Posterior vena cava (tissue), 2 donors: ENCODE results near the gene XIST. TPM values are rescaled to one million over a fixed set of nuclear protein-coding genes. Genes with fewer than 3 reads are reported as not detected.

Source experiments
- DNase-seq: peaks from one replicate; pipeline ENCODE4 v3.0.0-alpha.2; 2020; ENCODE audit warnings: low spot score
- intact Hi-C, 2 donors: fragments of 100-400 bp; cut with DNase I; formaldehyde crosslinking; loops; one replicate each; pipeline versions ENCODE4 v1.14.1 to v1.14.2; 2022 to 2023
- total RNA-seq, 2 donors: library from RNA; stranded (reverse); fragmentation: NEBNext Ultra II Directional; extraction: Animal tissue kit (Norgen Biotek cat#: 25700); gene quantifications; one replicate each; pipeline ENCODE4 v1.2.1, GENCODE V29; 2021
- donor health status: DM: yes; HTN: yes; CAD: no.
- donor health status: DM: yes; HTN: yes; CAD: no.

Gene XIST
- total RNA-seq, 2 donors from 2014 or later, result 196 to 243 TPM

DNA sequence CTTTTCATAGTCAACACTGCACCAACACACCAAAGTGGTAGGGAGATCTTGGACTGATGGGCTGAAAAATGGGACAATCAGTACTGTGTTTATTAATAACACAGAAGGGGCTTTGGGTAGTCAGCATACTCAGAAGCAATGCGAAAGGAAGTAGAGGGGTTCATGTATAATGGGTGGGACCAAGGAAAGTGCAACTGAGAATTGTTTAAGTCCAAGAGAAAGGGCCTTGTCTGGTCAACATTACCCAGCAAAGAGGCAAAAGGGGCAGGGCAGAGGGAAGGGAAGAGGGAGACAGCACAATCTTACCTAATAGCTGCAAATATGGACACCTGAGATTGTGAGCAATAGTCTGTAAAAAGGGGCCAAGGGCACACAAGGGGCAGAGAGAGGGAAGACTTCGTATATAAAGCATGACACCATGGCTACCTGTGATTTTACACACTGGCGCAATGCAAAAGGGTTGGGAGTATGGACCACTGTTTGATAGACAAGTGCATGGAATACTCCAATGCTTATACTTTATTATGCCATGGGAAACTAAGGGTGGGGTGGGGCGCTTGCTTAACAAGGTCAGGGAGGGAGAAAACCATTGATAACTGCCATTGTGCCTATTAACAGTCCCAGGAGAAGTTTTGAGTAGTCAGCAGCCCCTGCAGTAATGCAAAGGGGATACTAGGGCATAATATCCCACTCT, 9.8 kb downstream of the XIST start:
- intact Hi-C loops, result no loop called here
- DNase-seq, result no peak

DNA sequence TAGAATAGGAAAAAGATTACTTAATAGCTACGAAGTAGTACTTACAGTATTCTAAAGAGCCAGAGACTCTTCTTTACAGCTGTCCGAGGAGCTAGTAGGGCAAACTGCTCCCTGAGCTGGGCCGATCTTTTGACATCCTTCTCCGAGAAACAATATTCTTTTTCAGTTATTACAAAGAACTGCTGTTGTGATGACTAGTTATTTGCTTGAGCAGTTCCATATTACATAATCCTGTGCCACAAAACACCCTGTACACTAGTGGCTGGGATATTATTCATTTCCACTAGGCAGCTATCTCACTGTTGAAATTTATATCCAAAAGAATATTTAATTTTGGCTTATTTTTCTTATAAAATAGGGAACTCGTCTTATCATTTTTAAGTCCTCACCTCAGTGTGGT, 11.2 kb downstream of the XIST start:
- DNase-seq, result no peak
- intact Hi-C loops, result no loop called here

DNA sequence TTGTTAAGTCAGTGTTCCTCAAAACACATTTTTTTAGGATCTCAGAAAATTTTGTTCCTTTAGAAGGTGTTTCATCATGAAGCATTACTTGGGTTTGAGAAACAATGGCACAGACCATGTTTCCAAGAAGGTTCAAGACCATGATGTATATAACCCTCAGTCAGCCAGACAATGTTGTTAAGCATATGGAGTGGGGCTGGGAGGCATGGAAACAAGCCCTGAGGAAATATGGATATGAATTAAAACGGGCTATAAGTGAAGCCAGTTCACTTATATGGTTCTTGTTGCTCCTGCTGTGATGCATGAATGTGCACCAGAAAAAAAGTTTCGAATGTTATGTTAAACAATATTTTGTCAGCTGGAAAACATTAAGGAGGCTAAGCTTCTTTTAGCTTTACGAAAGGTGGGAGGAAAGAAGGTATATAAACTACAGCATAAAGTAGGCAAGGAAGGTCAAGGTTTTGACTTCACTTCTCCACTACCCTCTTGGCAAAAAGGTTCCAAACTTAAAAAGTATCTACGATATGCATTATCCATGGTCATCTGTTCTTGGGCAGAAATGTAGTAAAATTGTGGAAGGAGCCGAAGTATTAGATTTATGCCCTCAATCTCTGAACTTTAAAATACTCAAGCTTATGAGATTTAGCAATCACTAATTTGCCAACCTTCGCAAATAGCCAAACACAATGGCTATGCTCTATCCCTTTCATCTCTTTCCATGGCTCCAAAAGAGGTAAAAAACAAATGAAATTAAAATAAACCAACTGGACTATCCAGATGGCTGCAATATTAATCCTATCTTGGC, 12.2 kb downstream of the XIST start:
- no peak for DNase-seq
- intact Hi-C loops, result no loop called here

DNA sequence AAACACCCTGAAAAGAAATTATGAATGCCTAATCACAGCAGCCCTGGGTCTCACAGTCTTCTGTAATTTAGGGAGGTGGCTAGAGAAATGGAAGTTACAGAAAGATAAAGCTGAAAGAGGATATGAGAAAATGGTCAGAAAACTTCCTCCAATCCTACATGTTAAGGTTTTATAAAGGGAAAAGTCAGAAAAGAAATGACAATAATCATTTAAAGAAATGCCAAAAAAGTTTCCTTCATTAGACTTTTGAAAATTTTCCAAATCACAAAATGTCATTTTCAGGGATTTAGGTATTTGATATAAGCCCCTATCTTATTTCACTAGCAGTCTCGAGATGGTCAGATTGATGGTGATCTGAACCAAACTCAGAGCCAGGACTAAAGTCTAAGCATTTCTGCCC, 13.4 kb downstream of the XIST start:
- no peak for DNase-seq
- intact Hi-C loops, result no loop called here

DNA sequence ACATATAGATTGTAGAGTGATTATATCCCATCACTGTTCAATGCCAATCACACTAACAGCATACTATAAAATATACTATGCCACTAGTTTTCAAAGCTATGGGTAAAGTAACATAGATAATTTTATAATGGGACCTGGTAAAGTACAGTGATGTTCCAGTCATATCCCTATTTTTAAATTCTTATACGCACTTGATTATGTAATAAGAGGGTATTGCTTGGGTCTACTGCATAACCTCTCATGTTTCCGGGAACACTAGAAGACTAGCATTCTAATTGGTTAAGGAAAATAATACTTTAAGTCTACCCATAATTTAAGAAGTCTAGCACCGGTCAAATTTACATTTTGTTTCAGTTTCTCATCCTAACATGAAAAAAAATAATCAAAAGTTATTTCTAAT, 14.4 kb downstream of the XIST start:
- DNase-seq, result no peak
- intact Hi-C loops, result no loop called here

DNA sequence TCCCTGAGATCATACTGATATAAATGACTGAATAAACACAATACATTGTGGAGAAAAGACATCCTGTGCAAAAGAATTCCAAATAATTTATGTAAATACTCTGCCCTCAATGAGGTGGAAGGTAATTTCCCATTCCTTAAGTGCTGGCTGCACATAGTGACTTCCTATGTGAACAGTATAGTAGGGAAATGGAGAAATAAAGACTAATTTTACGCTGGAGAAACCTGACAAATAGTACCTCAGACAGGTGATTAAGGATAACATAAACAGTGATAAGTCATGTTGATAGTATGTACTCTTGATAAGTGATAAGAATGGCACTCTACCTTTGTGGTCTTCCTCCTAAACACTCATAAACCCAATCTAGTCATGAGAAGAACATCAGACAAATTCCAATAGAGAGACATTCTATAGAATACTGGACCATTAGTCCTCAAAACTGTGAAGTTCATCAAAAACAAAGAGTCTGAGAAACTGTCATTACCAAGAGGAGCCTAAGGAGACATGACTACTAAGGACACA, 15.5 kb downstream of the XIST start:
- intact Hi-C loops, result no loop called here
- no peak for DNase-seq

DNA sequence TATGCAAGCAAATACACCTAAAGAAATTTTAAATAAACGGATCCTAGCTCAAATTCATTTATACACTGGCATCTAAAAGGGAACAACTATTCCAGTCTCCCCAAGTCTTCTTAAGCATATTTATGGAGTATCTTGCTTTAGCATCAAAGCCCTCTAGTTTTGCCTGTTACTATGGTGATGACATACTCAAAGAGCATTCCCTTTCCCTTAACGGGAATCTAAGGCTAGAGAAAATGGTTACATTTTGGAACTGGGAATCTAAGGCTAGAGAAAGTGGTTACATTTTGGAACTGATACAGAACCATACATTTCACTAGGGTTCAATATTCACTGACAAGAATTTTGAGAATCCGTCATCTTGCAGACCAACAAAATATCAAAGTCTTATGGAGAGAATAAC, 18.3 kb downstream of the XIST start:
- DNase-seq, result no peak
- intact Hi-C loops, result no loop called here

DNA sequence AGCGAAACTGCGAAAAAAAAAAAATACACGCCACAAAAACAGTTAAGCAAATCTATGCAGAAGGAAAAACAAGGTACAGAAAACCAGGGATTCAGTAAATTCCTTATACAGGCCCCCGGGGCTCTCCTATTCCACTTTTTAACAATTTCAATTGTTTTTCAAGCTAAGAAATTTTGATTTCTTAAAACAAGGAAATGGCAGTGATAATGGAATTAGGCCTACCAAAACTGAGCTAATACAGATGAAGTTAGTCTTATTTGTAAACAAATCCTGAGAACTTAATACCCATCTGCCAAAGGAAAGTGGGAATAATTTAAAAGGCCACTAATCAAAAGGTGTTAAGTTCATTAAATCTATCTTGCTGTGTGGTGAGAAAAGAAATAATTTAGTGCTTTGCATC, 20.2 kb downstream of the XIST start:
- intact Hi-C loops, result no loop called here

DNA sequence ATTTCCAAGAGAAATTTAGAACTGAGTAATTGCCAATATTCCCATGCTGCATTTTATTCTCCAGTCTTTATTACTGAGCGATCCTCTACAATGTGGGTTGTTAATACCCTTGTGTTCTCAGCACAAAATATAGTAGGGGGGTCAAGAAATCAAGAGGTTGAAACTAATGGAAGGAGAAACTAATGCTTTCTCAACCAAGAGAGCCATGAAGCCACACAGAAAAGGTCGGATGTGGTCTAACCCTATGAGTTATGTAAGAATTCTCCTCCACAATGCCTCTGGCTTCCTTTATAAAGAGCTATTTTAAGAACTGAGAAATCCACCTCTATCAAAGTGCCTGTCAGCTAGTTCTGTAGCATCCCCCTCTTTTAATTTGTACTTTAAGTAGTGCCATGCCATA, 21.0 kb downstream of the XIST start:
- no peak for DNase-seq
- intact Hi-C loops, result no loop called here

More for the DNA sequence above, 20.2 kb downstream of the XIST start:
- no peak for DNase-seq

DNA sequence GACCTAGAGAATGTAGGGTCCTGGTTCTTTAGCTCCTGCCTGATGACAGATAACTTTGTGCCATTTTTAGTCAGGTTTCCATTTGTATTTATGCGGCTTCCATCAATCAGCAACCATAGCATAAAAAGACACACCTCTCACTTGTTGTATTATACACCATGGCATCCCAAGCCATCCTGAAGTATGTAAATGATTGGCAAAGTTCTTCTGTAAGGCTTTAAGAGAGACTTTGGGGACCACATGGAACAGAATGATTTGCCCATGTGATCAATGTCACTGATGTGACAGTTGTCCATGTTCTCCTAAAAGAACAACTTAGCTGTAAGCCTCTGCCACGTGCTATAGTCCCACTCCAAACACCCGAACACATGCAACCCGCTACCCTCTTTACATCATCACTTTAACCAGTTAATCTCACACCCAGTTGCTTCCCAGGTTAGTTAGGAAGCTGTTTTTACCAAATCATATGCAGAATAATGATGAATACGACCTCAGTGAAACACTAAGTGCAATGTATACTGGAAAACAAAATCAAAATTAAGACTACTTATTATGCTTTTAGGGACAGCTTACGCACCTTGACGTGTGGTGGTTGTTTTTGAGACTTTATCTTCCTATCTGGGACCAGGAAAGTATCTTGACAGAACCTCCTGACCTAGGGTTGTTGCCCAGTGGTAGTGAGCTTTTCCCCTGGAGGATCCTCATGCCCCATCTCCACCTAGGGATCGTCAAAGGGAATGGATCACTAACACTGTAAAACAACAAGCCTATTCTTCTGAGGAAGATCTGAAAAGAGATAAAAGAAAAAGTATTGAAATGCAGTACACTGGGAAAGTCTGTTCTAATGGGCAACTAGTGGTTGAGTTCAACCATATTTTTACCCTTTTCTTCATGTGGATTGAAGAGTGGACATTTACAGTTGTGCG, 21.8 kb downstream of the XIST start:
- intact Hi-C loops, result no loop called here
- no peak for DNase-seq

DNA sequence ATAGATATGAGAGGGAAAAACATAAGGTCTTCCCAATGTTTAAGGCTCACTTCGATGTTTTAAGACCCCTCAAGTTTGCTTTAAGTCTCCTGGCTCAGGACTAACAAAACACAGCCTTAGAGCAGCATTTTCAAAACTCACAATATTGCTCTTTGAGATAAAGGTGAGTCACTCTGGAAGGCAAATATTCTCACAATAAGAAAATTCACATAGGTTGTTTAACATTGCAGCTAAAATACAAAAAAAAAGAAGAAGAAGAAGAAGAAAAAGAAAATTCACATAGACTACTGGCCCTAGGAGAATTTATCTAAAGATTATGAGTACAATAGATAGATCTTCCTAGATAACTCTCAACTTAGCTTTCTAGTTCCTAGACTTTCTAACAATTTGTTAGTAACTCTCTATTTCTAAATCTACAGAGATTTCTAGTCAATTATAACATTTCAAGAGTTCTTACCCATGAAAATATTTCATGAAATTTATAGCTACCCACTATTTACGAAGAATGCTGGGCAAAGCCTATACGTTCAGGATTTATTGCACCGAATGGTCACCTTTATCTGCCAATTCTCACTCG, 22.5 kb downstream of the XIST start:
- DNase-seq, result no peak
- intact Hi-C loops, result no loop called here

DNA sequence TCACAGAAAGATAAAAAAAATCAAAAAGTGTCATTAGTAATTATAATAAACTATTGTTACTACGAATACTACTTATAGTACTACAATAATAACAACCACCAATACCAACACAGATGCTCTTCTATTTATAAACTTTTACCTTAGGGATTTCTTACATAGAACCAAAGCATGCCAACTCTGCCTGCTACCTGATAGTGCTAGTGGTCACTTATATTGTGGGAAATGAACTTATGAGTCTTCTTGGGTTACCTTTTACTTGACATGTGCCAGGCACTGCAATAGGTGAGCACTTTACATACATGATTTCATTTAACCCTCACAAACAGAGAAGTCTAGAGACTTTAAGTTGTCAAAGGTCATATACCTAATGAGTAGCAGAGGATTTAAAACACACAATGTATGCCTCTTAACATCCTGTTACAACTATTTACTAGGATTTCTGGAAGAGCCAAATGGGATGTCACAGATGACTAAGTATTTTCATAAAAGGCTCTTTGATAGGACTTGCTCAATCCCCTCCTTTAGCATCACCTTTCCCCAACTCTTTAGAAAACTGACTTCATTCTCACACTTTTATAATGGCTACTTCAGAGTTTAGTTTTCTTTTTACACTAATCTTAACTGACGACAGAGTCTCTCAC, 24.3 kb downstream of the XIST start:
- intact Hi-C loops, result loop anchor here in 1 of 2 donors (1.0 kb wide), 1 partner anchor 19 kb away; no protein-coding TSS in a partner anchor
- DNase-seq, result no peak

DNA sequence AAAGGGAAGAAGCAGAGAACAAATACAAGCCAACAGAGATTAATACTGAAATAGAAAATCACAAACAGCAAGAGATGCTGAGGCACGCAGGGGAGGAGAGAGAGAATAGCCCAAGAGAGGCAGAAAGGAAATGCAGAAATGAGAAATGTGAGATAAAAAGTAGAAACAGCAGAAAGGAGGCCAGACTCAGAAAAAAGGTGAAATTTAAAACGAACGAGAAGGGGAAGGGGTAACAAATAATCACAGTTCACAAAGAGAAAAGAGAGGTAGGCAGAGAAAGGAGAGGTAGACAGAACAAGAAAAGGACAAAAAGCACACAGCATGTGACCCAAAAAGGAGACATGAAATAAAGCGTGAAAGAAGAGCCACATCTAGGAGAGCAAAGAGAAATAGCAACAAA, 25.1 kb downstream of the XIST start:
- no peak for DNase-seq
- intact Hi-C loops, result no loop called here

DNA sequence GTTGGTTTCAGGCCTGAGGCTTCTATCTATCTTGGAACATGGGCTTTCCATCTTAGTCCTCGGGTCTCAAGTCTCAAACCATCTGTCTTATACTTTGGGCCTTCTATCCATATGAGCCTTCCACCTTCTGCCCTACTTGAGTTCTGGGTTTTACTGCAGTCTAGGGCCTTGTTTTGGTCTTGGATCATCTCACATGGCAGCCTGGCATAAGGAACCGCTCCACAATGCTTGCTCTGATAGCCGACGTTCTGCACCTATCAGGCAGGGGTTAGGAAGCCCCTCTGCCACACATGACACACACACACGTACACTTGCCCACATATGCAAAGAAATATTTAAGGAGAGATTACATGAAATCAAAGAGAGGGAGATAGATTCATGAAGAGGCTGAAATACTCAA, 25.5 kb downstream of the XIST start:
- intact Hi-C loops, result no loop called here
- DNase-seq, result no peak

DNA sequence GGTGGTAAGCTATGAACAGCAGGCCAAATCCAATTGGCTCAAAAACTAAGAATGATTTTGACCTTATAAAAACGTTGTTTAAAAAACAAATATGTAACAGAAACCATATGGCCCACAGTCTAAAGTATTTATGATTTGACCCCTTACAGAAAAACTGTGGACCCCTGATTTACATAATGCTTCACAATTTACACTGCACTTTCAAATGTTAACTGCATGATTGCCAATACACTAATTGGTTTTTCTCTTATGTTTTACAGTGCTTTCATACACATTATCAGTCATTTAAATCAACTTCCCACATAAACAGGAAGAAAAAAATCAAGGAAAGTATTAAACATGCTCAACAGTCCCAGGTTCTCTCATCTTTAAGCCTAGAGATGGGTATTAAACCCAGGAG, 26.9 kb downstream of the XIST start:
- intact Hi-C loops, result no loop called here
- DNase-seq, result no peak

DNA sequence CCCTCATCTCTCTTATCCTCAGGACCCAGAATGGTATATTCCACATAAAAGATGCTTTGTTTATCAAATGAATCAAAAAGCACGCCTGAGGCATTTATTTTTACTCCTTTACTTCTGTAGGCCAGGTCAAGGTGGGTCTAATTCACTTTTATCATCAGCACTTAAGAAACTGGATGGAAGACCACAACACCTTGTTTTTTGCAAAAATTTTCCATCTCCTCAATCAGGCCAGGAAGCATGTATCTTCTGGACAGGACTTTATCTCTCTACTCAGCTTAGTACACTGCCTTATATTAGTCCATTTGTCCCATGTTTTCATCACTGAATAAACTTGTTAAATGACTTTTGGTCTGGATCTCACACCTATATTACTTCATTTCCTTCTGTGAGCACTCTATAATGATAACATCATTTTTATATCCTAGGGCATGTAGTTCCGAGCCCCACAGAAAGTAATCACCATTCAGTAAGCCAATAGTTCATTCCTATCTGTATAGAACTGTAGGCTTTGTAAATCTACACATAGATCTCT, 29.0 kb downstream of the XIST start:
- no peak for DNase-seq

DNA sequence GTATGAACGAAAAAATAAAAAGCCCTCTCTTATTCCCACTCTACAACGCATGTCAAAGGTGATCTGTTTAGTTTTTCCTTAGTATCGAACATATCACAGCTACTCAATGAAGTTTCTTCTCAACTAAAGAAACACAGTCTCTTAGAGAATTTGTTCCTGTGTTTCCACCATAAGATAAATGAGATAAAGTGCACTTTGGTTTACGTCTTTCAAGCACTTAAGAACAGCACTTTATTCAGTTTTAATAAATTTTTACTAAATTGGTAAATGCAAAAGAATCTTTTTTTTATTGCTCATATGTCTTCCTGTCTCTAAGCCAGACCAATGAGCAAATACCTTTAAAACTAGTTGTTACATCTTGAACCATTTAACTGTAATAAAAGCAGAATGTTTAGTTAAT, 29.7 kb downstream of the XIST start:
- intact Hi-C loops, result no loop called here
- DNase-seq, result no peak

More for the DNA sequence above, 29.0 kb downstream of the XIST start:
- intact Hi-C loops, result no loop called here

DNA sequence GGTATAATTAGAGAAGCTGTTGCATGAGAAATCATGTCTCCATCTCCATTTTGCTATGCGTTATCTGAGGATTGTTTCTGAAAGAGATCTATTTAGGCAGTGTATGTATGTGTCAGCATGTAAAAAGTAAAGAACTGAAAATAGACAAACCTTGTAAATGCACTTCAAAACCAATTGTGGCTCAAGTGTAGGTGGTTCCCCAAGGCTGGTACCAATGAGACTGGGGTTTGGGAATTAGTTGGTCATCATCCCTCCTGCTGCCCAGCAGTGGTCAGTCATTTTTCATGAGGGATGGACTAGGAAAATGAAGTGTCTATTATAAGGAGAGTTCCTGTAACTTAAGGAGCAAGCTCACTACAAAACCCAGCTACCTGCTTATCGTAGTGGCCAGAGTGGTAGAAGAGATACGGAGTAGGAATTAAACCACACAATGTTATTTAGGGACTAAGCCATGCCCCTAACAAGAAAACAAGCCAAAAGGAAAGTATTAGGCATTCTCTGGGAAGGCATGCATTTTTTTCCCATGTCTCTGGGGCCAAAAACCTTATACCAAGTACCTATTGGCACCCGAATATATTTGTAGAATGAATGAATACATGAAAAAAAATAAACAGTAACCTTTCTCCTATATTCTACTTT, 30.5 kb downstream of the XIST start:
- DNase-seq, result no peak
- intact Hi-C loops, result no loop called here
